Activated T-cell treated with anti-CD3 and anti-CD28 coated beads, Interleukin-2, amount 50 U/mL, for 24 hours (primary cell): ENCODE results near the gene C5orf46.

Source experiments
- DNase-seq: peaks from one replicate; pipeline ENCODE4 v3.0.0-alpha.2; 2020
- H3K27ac Mint-ChIP-seq: 2 replicates; pipeline ENCODE4 v1.8.0; 2020; ENCODE audit warnings: mild to moderate bottlenecking, mixed read lengths
- H3K27me3 Mint-ChIP-seq: 2 replicates; pipeline ENCODE4 v1.8.0; 2020; ENCODE audit warnings: mixed read lengths
- H3K36me3 Mint-ChIP-seq: 2 replicates; pipeline ENCODE4 v1.8.0; 2020; ENCODE audit warnings: low read depth, mixed read lengths
- H3K4me1 Mint-ChIP-seq: 2 replicates; pipeline ENCODE4 v1.8.0; 2020; ENCODE audit warnings: low read depth, mixed read lengths
- H3K4me3 Mint-ChIP-seq: 2 replicates; pipeline ENCODE4 v1.8.0; 2020; ENCODE audit warnings: mild to moderate bottlenecking, moderate library complexity, mixed read lengths
- H3K9me3 Mint-ChIP-seq: 2 replicates; pipeline ENCODE4 v1.8.0; 2020; ENCODE audit warnings: mixed read lengths

C5orf46 gene

DNA sequence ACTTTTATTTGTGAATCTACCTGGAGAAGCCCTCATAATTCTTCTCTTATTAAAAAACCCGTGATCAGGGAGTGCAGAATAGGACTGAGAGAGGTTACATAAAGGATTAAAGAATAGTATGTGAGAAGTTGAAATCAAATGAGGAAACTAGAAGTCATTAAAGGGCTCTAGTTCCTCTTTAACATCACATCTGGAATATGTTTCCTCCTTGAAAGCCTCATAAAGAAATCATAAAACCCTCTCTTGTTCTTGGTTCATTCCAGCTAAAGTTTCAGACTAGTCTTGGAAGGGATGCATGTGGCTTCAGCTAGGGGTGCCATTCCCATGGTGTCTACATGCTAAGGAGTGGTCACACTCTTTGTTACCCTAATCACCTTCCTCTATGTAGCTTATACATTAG is 5.7 kb upstream of the C5orf46 start:
- H3K9me3 Mint-ChIP-seq = no peaks in the 10 kb centered on the region
- H3K4me3 Mint-ChIP-seq = no peak overlapping the region
- H3K4me1 Mint-ChIP-seq = no peaks in the 10 kb centered on the region
- no peak for DNase-seq
- no peaks in the 10 kb centered on the region for H3K27me3 Mint-ChIP-seq
- H3K36me3 Mint-ChIP-seq = no peaks in the 10 kb centered on the region
- H3K27ac Mint-ChIP-seq = no peak overlapping the region

DNA sequence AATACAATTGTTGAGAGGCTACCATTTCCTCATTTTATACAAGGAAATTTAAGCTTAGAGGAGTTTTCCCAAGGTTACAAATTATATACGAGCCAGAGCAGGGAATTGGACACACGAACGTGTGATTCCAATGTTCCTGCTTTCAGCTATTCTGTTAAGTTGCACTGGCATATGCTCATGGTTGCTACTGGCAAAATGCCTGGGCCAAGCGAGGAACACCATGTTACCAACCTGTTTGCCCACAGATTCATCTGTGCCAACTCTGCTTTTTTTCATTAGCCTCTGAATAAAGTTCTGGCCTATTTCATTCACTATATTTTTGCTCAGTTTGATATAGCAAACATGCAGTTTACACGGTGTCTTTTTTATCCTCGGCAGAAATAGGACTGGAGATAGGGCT is 5.1 kb upstream of the C5orf46 start:
- no peak overlapping the region for H3K4me3 Mint-ChIP-seq
- H3K27me3 Mint-ChIP-seq = no peaks in the 10 kb centered on the region
- no peaks in the 10 kb centered on the region for H3K9me3 Mint-ChIP-seq
- no peak for DNase-seq
- H3K27ac Mint-ChIP-seq = no peak overlapping the region
- no peaks in the 10 kb centered on the region for H3K36me3 Mint-ChIP-seq
- H3K4me1 Mint-ChIP-seq = no peaks in the 10 kb centered on the region

DNA sequence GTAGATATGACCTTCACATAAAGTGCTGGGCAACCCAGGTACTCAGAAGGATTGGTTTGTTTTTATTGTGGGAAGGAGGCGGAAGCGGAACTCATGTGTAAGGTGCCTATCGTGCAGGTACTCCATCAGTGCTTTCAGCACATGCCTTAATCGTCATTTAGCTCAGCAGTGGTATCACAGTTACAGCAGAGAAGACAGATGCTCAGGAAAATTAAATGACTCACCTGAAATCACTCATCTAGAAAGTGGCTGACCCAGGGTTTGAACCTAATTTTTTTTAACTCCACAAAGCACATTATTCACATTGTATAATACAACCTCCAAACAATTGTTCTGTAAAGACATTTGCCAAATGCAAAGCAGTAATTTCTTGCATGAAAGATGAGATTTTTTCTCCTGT is 2.2 kb downstream of the C5orf46 start:
- H3K9me3 Mint-ChIP-seq = no peaks in the 10 kb centered on the region
- H3K36me3 Mint-ChIP-seq = no peaks in the 10 kb centered on the region
- no peaks in the 10 kb centered on the region for H3K27me3 Mint-ChIP-seq
- H3K27ac Mint-ChIP-seq = no peak overlapping the region
- no peak overlapping the region for H3K4me3 Mint-ChIP-seq
- H3K4me1 Mint-ChIP-seq = no peaks in the 10 kb centered on the region
- DNase-seq = no peak

DNA sequence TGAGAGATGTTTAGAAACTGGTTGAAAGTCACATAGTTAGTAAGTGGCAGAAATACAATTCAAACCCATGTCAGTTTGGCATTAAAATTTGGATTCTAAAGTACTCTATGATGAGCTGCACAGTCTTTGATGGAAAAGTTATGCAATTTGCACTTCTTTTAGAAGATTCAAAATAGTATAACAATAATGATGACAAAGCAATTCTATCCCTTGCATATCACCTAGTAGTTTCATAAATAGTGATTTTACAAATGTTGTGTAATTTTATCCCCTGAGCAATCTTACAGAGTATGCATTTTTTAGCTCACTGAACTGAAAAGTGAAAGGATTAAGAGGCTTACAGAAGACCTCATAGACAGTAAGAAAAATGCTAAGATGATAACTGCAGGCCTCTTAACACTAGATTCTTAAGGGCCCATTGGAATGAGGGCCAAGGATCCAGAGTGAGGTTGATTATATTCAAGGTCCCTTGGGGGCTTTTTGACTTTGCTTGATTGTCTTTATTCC is 3.7 kb downstream of the C5orf46 start:
- H3K9me3 Mint-ChIP-seq = no peaks in the 10 kb centered on the region
- no peak overlapping the region for H3K4me3 Mint-ChIP-seq
- no peaks in the 10 kb centered on the region for H3K36me3 Mint-ChIP-seq
- peaks cover under 1% of the 10 kb centered on the region for H3K27me3 Mint-ChIP-seq
- no peak overlapping the region for H3K27ac Mint-ChIP-seq
- H3K4me1 Mint-ChIP-seq = no peaks in the 10 kb centered on the region
- no peak for DNase-seq

GRCh38 chr5:147901599-147902039 is 4.7 kb downstream of the C5orf46 start:
- H3K9me3 Mint-ChIP-seq = no peaks in the 10 kb centered on the region
- H3K27ac Mint-ChIP-seq = no peak overlapping the region
- H3K27me3 Mint-ChIP-seq = peaks cover 4% of the 10 kb centered on the region
- H3K4me3 Mint-ChIP-seq = no peak overlapping the region
- no peak for DNase-seq
- no peaks in the 10 kb centered on the region for H3K36me3 Mint-ChIP-seq
- H3K4me1 Mint-ChIP-seq = no peaks in the 10 kb centered on the region

GRCh38 chr5:147898875-147899401 is 7.4 kb downstream of the C5orf46 start:
- Mint-ChIP-seq H3K27me3 (peaks cover 4% of the 10 kb centered on the region), H3K27ac (no peak overlapping the region), H3K9me3 (no peaks in the 10 kb centered on the region), H3K4me3 (no peak overlapping the region), H3K4me1 (no peaks in the 10 kb centered on the region), H3K36me3 (no peaks in the 10 kb centered on the region)
- no peak for DNase-seq

- no peak overlapping the region for H3K4me3 Mint-ChIP-seq
- no peaks in the 10 kb centered on the region for H3K9me3 Mint-ChIP-seq
- DNase-seq = no peak
- H3K4me1 Mint-ChIP-seq = no peaks in the 10 kb centered on the region
- H3K27ac Mint-ChIP-seq = no peak overlapping the region
- peaks cover 7% of the 10 kb centered on the region for H3K27me3 Mint-ChIP-seq
- no peaks in the 10 kb centered on the region for H3K36me3 Mint-ChIP-seq
Measured at GRCh38 chr5:147895864-147896263, 10.5 kb downstream of the C5orf46 start.

GRCh38 chr5:147893820-147894219 is 12.5 kb downstream of the C5orf46 start:
- H3K27ac Mint-ChIP-seq = no peak overlapping the region
- no peaks in the 10 kb centered on the region for H3K9me3 Mint-ChIP-seq
- no peaks in the 10 kb centered on the region for H3K4me1 Mint-ChIP-seq
- H3K27me3 Mint-ChIP-seq = peaks cover 10% of the 10 kb centered on the region
- DNase-seq = no peak
- no peak overlapping the region for H3K4me3 Mint-ChIP-seq
- H3K36me3 Mint-ChIP-seq = no peaks in the 10 kb centered on the region

DNA sequence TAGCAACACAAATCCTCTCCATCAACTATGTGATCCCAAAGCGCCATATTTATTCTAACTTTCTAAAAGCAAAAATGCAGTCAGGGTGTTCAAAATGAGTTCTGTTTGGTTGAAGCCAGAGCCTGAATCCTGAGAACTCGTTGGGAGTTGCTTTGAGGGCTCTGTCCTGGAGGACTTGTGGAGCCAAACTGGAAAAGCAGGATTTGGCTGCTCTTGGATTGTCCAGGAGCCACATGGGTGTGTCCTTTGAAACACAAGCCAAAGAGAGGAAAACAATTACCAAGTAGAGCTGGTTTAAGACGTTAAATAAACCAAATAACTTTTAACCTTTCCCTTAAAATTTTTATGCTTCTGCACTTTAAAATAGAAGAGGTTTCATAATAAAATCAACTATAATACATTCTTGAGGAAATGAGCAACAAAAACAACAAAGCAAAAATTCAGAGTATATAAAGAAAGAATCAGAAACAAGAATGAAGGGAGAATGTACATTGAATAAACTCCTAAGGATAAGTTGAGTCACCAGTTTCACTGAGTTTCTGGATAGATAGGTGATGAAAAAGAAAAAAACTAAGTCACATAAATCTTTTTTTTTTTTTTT is 13.5 kb downstream of the C5orf46 start:
- Mint-ChIP-seq H3K27me3 (peaks cover 16% of the 10 kb centered on the region), H3K4me1 (no peaks in the 10 kb centered on the region), H3K9me3 (no peaks in the 10 kb centered on the region), H3K4me3 (no peak overlapping the region), H3K36me3 (no peaks in the 10 kb centered on the region), H3K27ac (no peak overlapping the region)
- DNase-seq = no peak

- H3K4me1 Mint-ChIP-seq = no peaks in the 10 kb centered on the region
- no peaks in the 10 kb centered on the region for H3K36me3 Mint-ChIP-seq
- DNase-seq = no peak
- no peaks in the 10 kb centered on the region for H3K9me3 Mint-ChIP-seq
- peaks cover 17% of the 10 kb centered on the region for H3K27me3 Mint-ChIP-seq
- no peak overlapping the region for H3K4me3 Mint-ChIP-seq
- no peak overlapping the region for H3K27ac Mint-ChIP-seq
Measured at GRCh38 chr5:147887930-147888329, 18.4 kb downstream of the C5orf46 start.

DNA sequence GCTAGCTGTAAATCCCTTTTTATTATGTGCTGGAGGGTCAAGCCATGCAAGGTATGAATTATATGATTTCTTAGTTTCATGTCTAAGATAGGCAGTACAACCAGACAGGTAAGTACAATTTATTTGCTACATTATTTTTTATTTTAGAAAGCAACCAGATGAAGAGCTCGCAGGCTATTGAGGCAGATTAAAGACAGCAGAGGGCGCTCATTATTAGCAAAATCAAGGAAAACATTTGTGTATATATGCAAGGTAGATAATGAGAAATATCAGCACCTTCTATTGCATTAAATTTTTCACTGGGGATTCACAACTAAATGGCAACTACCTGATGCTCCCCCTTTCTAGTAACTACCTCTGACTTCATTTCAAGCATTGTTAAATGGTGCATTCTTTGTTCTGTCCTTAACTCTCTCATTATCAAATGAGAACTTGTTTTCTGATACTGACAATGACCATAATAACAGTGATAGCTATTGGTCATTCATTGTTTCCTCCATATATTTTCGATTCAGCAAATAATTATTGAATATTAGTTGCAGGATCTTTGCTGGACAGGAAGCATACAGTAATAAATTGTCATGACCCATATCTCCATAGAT is 19.2 kb downstream of the C5orf46 start:
- no peak overlapping the region for H3K27ac Mint-ChIP-seq

DNA sequence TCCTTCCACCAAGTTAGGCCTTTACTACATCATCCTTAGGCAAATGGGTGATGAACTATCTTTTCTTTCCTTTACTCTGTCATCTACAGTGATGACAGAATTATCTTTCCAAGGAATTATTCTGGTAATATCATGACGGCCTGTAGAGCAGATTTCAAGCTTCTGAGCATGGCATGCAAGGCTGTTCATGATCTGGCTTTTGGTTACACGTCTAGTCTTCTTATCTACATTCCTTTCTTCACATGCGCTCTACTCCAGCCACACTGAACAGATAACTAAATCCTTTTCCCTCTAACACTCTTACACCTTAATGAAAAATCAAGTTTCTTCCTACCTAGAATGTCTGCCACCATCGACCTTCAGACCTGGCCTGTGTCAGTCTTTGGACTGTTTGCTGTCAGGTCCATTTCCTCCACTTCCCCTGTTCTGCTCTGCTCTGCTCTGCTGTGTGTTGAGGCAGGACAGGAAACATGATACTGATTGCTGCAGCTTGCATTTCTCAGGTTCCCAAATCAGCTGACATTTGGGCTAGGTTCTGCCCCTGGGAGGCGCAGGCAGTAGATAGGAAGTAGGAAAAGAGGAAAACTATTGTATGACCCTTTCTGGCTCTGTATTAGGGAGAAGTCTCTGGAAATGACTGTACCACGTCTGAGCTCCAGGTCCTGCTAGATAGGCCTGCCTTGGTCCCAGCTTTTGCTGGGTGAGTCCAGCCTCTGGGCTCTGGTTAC is 23.6 kb downstream of the C5orf46 start:
- H3K36me3 Mint-ChIP-seq = no peaks in the 10 kb centered on the region
- H3K4me1 Mint-ChIP-seq = no peaks in the 10 kb centered on the region

More for the DNA sequence above, 19.2 kb downstream of the C5orf46 start:
- Mint-ChIP-seq H3K4me3 (no peak overlapping the region), H3K36me3 (no peaks in the 10 kb centered on the region), H3K4me1 (no peaks in the 10 kb centered on the region), H3K27me3 (peaks cover 17% of the 10 kb centered on the region), H3K9me3 (no peaks in the 10 kb centered on the region)
- DNase-seq = no peak

GRCh38 chr5:147880487-147880886 is 25.9 kb downstream of the C5orf46 start:
- Mint-ChIP-seq H3K36me3 (no peaks in the 10 kb centered on the region), H3K4me1 (no peaks in the 10 kb centered on the region), H3K4me3 (no peak overlapping the region), H3K27me3 (peaks cover 8% of the 10 kb centered on the region), H3K9me3 (no peaks in the 10 kb centered on the region), H3K27ac (no peak overlapping the region)
- no peak for DNase-seq

More for the DNA sequence above, 23.6 kb downstream of the C5orf46 start:
- H3K27me3 Mint-ChIP-seq = peaks cover 11% of the 10 kb centered on the region
- no peak overlapping the region for H3K4me3 Mint-ChIP-seq
- DNase-seq = no peak
- no peaks in the 10 kb centered on the region for H3K9me3 Mint-ChIP-seq
- no peak overlapping the region for H3K27ac Mint-ChIP-seq

- no peak for DNase-seq
- H3K27ac Mint-ChIP-seq = no peak overlapping the region
- no peaks in the 10 kb centered on the region for H3K4me1 Mint-ChIP-seq
- H3K36me3 Mint-ChIP-seq = no peaks in the 10 kb centered on the region
- peaks cover 4% of the 10 kb centered on the region for H3K27me3 Mint-ChIP-seq
- no peaks in the 10 kb centered on the region for H3K9me3 Mint-ChIP-seq
- no peak overlapping the region for H3K4me3 Mint-ChIP-seq
Measured at GRCh38 chr5:147879784-147880183, 26.6 kb downstream of the C5orf46 start.
